Duodenal mucosa (tissue), 2 donors: ENCODE data around the gene KIF26B.

ENCODE experiments used
- H3K27ac ChIP-seq: one replicate; pipeline ENCODE4 v1.7.0; 2013; ENCODE audit warnings: low read depth, low read length
- H3K27me3 ChIP-seq, 2 donors: one replicate each; pipeline ENCODE4 v1.7.0; 2013; ENCODE audit warnings: low read length in 2 of 2, control low read depth in 1 of 2; ENCODE audit not compliant: insufficient read depth in 2 of 2, control insufficient read depth in 1 of 2
- H3K36me3 ChIP-seq, 2 donors: one replicate each; pipeline ENCODE4 v1.7.0; 2013; ENCODE audit warnings: low read length in 2 of 2, control low read depth in 1 of 2; ENCODE audit not compliant: insufficient read depth in 2 of 2, control insufficient read depth in 1 of 2
- H3K4me1 ChIP-seq, 2 donors: one replicate each; pipeline ENCODE4 v1.7.0; 2013; ENCODE audit warnings: low read length in 2 of 2, control low read depth in 1 of 2; ENCODE audit not compliant: insufficient read depth in 2 of 2, control insufficient read depth in 1 of 2
- H3K4me3 ChIP-seq, 2 donors: one replicate each; pipeline ENCODE4 v1.7.0; 2013; ENCODE audit warnings: low read length in 2 of 2, low read depth in 1 of 2
- H3K9ac ChIP-seq, 2 donors: one replicate each; pipeline ENCODE4 v1.7.0; 2013; ENCODE audit warnings: low read length in 2 of 2, low read depth in 1 of 2
- H3K9me3 ChIP-seq, 2 donors: one replicate each; pipeline ENCODE4 v1.7.0; 2013; ENCODE audit warnings: low read length in 2 of 2, control low read depth in 1 of 2; ENCODE audit not compliant: control insufficient read depth in 1 of 2

Gene KIF26B

DNA sequence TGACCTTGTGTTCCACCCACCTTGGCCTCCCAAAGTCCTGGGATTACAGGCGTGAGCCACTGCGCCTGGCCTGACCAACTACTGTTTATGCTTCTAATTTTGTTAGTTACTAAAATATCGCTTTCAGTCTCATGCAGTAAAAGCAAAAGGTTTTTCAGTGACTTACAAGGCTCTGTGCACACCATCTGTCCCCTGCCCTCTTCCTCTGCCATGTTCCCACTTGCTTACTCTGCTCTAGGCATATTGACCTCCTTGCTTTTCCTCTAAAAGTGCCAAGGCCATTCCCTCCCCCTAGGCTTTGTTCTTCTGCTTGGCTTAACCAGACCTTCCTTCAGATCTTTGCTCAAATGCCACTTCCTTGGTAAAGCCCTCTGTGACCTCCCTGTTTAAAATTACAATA is 276.9 kb downstream of the KIF26B start:
- H3K4me3 ChIP-seq: no peak overlapping the region
- no peaks in the 10 kb centered on the region for H3K9me3 ChIP-seq
- no peak overlapping the region for H3K9ac ChIP-seq
- H3K27me3 ChIP-seq: no peaks in the 10 kb centered on the region
- no peaks in the 10 kb centered on the region for H3K36me3 ChIP-seq
- no peak overlapping the region for H3K27ac ChIP-seq
- H3K4me1 ChIP-seq: no peaks in the 10 kb centered on the region

DNA sequence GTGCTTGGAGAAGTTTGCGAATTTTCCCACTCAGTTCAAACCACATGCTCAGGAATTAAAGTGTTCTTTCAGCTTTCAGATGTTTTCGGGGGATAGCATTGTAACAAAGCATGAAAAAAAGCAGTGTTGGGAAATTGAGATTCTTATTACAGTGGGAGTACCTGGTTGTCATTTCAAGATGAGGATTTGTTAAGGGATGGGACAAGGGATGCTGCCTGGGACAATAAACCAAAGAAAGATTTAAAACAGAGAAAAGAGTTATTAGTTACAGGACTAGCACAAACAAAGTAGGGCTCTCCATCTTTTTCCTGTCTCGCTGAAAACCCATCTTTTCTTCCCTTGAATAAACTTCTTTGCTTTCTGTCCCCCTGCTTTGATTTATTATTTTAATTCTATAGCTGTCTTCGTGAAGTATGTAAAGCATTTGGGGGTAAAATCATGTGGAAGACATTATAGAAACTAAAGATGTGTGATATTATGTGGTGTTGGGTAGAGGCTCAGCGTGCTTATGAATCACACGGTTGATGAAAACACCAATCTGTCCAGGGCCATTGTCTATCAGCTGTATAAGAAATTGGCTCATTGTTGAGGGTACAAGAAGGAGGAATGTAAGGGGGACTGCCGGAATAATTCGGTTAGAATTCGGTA is 277.6 kb downstream of the KIF26B start:
- Histone ChIP-seq H3K27ac (no peak overlapping the region), H3K36me3 (no peaks in the 10 kb centered on the region), H3K27me3 (no peaks in the 10 kb centered on the region), H3K4me1 (no peaks in the 10 kb centered on the region), H3K9ac (no peak overlapping the region), H3K9me3 (no peaks in the 10 kb centered on the region), H3K4me3 (no peak overlapping the region)

DNA sequence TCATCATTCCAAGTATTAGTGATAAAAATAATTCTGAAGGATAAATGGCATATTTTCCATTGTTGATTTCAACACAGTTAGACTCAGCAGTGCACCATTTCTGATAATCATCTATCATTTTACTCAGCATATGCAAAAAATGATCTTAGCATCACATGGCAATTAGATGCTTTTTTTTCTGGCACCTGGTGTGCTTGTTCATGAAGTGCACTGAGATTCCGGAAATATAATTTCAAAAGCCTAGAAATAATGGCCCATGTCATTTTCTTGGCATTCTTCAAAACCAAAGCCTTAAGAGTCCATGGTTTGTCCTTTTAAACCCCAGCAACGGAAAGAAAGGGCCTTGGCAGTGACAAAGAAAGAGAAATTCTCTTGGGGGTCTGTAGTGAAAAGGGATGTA is 278.8 kb downstream of the KIF26B start:
- H3K27me3 ChIP-seq: no peaks in the 10 kb centered on the region
- H3K27ac ChIP-seq: no peak overlapping the region
- H3K9ac ChIP-seq: no peak overlapping the region
- H3K9me3 ChIP-seq: no peaks in the 10 kb centered on the region
- H3K4me1 ChIP-seq: no peaks in the 10 kb centered on the region
- no peak overlapping the region for H3K4me3 ChIP-seq
- no peaks in the 10 kb centered on the region for H3K36me3 ChIP-seq

DNA sequence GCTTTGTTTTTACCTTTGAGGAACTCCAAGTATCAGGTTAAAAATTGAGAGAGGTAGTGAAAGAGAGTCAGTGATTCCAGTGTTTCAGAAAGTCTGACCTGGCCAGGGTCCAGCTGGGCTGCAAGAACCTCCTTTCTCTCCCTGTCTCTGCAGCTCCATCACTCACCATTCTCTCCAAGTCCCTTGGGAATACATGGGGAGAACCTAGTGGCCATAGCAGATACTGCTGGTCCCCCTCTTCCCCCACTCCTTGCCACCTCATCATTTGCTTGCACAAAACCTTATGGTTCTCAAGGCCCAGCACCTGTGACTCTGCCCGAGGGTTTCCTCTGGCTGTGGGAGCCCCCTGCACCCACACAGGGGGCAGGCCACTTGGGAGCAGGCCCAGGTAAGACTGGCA is 279.5 kb downstream of the KIF26B start:
- Histone ChIP-seq H3K9ac (no peak overlapping the region), H3K9me3 (no peaks in the 10 kb centered on the region), H3K27me3 (no peaks in the 10 kb centered on the region), H3K4me1 (no peaks in the 10 kb centered on the region), H3K4me3 (no peak overlapping the region), H3K36me3 (no peaks in the 10 kb centered on the region), H3K27ac (no peak overlapping the region)

DNA sequence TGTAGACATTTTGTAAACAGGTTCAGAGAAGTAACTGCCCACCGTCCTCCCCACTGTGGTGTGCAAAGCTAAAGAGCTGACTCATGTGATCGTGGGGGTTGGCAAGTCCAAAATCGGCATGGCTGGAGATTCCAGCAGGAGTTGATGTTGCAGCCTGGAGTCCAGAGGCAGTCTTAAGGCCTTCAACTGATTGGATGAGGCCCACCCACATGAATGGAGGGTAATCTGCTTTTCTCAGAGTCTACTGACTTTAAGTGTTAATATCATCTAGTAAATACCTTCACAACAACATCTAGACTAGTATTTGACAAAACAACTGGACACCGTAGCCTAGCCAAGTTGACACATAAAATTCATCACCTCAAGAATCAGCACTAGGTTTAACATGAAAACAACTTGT is 281.6 kb downstream of the KIF26B start:
- Histone ChIP-seq H3K9me3 (no peaks in the 10 kb centered on the region), H3K9ac (no peak overlapping the region), H3K27me3 (no peaks in the 10 kb centered on the region), H3K36me3 (no peaks in the 10 kb centered on the region), H3K4me3 (no peak overlapping the region), H3K27ac (no peak overlapping the region), H3K4me1 (no peaks in the 10 kb centered on the region)

DNA sequence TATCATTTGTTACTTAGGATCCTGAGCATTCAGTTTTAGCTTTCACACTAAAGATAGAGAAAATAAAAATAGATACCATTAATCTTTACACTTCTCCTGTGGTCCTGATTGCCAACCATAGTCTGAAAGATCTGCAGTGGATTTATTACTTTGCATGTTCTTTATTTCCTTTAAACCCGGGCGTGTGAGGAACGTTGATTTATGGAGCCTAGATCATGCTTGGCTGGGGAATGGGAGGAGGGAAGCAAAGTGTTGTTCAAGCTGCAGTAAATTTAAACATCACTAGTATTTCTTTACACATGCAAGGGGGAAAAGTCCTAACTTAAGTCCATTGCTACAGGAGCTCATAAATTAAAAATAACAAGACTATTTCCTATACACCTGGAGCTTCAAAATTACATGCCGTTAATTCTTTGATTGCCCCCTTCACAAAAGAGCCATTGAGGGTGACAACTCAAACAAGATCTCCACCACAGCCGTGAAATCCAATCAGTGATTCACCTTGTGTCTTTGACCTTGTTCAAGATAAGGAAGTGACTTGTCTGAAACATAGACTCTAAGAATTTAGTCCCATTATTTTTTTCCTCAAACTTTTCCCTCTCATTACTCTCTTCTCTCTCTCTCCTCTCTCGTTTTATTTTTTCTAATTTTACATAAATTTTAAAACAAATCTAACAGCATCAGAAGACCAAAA is 282.7 kb downstream of the KIF26B start:
- Histone ChIP-seq H3K9me3 (no peaks in the 10 kb centered on the region), H3K36me3 (no peaks in the 10 kb centered on the region), H3K27me3 (no peaks in the 10 kb centered on the region), H3K4me1 (no peaks in the 10 kb centered on the region), H3K4me3 (no peak overlapping the region), H3K9ac (no peak overlapping the region), H3K27ac (no peak overlapping the region)

DNA sequence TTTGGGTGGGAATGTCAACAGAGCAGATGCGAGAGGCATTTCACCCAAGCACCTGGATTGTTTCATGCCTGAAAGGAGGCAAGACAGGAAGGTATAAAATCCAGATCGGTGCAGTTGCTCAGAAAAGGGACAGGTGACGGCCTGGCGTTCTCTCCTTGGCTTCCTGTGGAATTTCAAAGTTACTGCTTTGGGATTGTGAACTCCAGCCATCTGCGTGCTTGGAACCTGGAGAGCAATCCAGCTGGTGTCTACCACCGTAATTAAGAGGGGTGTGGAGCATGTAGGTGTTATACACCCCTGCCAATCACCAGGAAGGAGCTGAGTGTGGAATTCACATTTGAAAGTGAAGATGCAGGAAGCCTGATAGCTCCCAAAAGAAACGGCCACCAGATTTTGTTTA is 286.1 kb downstream of the KIF26B start:
- H3K9me3 ChIP-seq: no peaks in the 10 kb centered on the region
- H3K27me3 ChIP-seq: no peaks in the 10 kb centered on the region
- no peak overlapping the region for H3K9ac ChIP-seq
- H3K4me3 ChIP-seq: no peak overlapping the region
- no peak overlapping the region for H3K27ac ChIP-seq
- no peaks in the 10 kb centered on the region for H3K36me3 ChIP-seq
- no peaks in the 10 kb centered on the region for H3K4me1 ChIP-seq

DNA sequence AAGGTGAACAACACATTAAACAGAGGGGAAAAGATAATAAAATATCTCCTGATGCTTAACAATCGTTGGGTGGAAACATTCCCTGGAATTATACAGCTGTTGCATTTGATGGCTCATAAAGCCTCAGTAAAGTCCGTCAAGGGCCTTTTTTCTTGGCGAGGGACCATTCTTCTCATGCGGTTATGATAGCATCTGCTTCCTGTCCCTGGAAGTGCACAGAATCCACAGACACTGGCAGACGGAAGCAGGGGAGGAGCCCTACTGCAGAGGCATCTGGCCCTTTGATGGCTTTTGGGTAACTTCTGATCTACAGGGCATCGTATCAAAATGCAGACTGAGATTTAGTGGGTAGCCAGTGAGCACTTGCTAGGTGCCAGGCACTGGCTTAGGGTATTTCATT is 286.9 kb downstream of the KIF26B start:
- Histone ChIP-seq H3K27ac (no peak overlapping the region), H3K36me3 (no peaks in the 10 kb centered on the region), H3K9me3 (no peaks in the 10 kb centered on the region), H3K4me3 (no peak overlapping the region), H3K4me1 (no peaks in the 10 kb centered on the region), H3K27me3 (no peaks in the 10 kb centered on the region), H3K9ac (no peak overlapping the region)

DNA sequence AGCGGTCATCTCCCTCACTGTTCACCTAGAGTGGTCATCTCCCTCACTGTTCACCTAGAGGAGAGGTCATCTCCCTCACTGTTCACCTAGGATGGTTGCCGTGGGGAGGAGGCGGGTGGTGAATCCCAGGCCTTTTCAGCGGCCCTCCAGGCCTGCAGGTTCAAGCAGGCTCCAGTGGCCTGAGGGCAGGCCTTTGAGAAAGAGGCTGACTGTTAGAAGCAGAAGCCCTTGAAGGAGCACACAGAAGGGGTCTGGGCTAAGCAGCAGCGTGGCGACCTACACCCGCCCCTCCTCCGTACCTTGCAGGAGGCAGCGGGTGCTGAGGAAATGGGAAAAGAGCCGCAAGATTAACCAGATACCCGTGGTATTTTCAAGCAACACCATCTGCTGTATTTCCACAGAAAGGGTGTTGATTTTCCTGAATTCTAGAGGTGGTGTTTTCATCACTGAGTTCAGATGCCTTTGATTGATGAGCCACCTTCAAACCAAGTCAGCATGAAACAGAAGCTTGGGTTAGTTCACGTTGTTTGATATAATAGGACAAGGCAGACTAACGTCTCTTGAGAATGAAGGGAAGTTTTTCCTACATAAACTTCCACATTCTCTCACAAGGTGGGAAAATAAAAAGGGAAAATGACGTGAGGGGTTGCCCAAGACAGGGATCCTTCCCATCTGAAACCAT is 289.5 kb downstream of the KIF26B start:
- no peaks in the 10 kb centered on the region for H3K36me3 ChIP-seq
- no peaks in the 10 kb centered on the region for H3K4me1 ChIP-seq
- no peak overlapping the region for H3K4me3 ChIP-seq
- no peak overlapping the region for H3K27ac ChIP-seq
- no peak overlapping the region for H3K9ac ChIP-seq
- H3K27me3 ChIP-seq: no peaks in the 10 kb centered on the region
- no peaks in the 10 kb centered on the region for H3K9me3 ChIP-seq

DNA sequence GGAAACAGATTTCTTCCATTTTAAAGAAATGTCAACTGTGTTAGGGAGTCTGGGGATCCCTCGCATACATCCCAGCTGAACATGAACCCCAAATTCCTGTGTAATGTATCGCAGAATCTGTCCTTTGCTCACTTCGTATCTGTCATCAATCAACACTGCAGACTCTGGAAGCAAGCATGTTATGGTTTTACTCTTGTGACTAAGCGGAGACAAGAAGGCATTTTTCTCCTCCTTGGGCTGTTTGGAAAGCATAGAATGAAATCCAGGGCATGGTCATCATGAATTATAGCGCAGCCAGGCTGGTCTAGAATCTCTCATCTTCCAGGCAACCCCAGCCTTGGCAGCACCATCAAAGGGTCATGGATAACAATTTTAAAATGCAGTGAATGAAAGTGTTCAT is 290.2 kb downstream of the KIF26B start:
- Histone ChIP-seq H3K9me3 (no peaks in the 10 kb centered on the region), H3K4me1 (no peaks in the 10 kb centered on the region), H3K36me3 (no peaks in the 10 kb centered on the region), H3K9ac (no peak overlapping the region), H3K27me3 (no peaks in the 10 kb centered on the region), H3K27ac (no peak overlapping the region), H3K4me3 (no peak overlapping the region)
